Tibial nerve (tissue), 4 donors: ENCODE data around the gene MSI2. TPM values are rescaled to one million over a fixed set of nuclear protein-coding genes. Genes with fewer than 3 reads are reported as not detected.

Source experiments
- DNase-seq, 2 donors: peaks; one replicate each; pipeline ENCODE4 v3.0.0-alpha.2; 2019; ENCODE audit warnings: low spot score in 2 of 2
- H3K27ac ChIP-seq, 4 donors: fragments of 200-600 bp; sonication (generic) in 3 of 4; one replicate each; pipeline ENCODE4 v1.5.1; 2017 to 2019; ENCODE audit warnings: mild to moderate bottlenecking in 1 of 4
- H3K27me3 ChIP-seq, 2 donors: fragments of 200-600 bp; sonication (generic) in 1 of 2; one replicate each; pipeline versions ENCODE4 v1.5.1 to v1.6.0; 2017 to 2019
- H3K36me3 ChIP-seq, 3 donors: fragments of 200-600 bp; sonication (generic); one replicate each; pipeline ENCODE4 v1.5.1; 2018 to 2019
- H3K4me1 ChIP-seq, 4 donors: fragments of 200-600 bp; sonication (generic) in 3 of 4; one replicate each; pipeline ENCODE4 v1.5.1; 2017 to 2019
- H3K4me3 ChIP-seq, 4 donors: fragments of 200-600 bp; sonication (generic) in 3 of 4; one replicate each; pipeline ENCODE4 v1.5.1; 2017 to 2019; ENCODE audit warnings: mild to moderate bottlenecking in 1 of 4, moderate library complexity in 1 of 4
- H3K9me3 ChIP-seq, 4 donors: fragments of 200-600 bp; sonication (generic) in 3 of 4; one replicate each; pipeline ENCODE4 v1.5.1; 2017 to 2019
- CTCF ChIP-seq, 5 experiments: fragments of 200-600 bp in 3 of 5; fragments of 450-650 bp in 2 of 5; sonication (generic) in 3 of 5; IDR thresholded peaks; one replicate each; pipeline ENCODE4 v1.5.1; 2016 to 2019; ENCODE audit warnings: antibody characterized with exemption in 5 of 5, mild to moderate bottlenecking in 3 of 5, moderate library complexity in 2 of 5
- EP300 ChIP-seq, 2 donors: sonication (generic); formaldehyde crosslinking; IDR thresholded peaks; one replicate each; pipeline ENCODE4 v1.6.1; 2017; ENCODE audit warnings: antibody characterized with exemption in 2 of 2, mild to moderate bottlenecking in 1 of 2
- POLR2A ChIP-seq, 2 donors: fragments of 450-650 bp; IDR thresholded peaks; one replicate each; pipeline ENCODE4 v1.6.1; 2017; ENCODE audit warnings: antibody characterized with exemption in 2 of 2, mild to moderate bottlenecking in 2 of 2, moderate library complexity in 2 of 2
- WGBS, 2 donors: methylation state at CpG; one replicate each; pipeline ENCODE4 v1.1.5; 2018; 5-methylcytosine and 5-hydroxymethylcytosine counted together
- total RNA-seq, 4 donors: library from RNA; depleted of rRNA; stranded (reverse); fragments of >200 nt; gene quantifications; one replicate each; pipeline ENCODE4 v1.1.0, GENCODE V29; 2016

The MSI2 gene
- total RNA-seq, 4 donors from 2014 or later: 11.5 to 18.3 (median 14.2) TPM

DNA sequence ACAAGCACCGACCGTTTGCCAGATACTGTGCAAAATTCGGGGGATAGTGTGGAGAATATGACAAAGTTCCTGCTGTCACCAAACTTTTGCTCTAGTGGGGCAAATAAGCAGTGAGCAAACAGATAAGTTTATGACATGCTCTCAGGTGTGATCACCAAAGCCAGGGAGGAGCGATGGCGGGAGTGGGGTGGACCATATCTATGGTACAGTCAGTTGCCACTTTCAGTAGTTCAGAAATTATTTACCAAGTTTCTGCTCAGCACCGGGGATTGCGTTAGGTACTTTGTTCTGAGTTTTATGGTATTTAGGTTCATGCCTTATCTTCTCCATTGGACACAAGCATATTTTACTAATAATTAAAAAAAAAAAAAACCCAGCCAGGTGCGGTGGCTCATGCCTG lies 11.9 kb downstream of the MSI2 start:
- TF ChIP-seq EP300 (IDR thresholded peaks at IDR 0.05): no peak
- TF ChIP-seq POLR2A (IDR thresholded peaks at IDR 0.05): no peak
- no peak for TF ChIP-seq CTCF (IDR thresholded peaks at IDR 0.05)
- H3K9me3 ChIP-seq: no peaks in the 10 kb centered on the region
- H3K27me3 ChIP-seq: no peaks in the 10 kb centered on the region
- WGBS, 2 donors: 95 to 96% methylated on average over 8 of the region's 8 CpGs
- DNase-seq: no peak
- H3K4me3 ChIP-seq: no peak overlapping the region
- H3K27ac ChIP-seq: no peak overlapping the region
- H3K36me3 ChIP-seq: peaks cover 0 to 28% (median 0%) of the 10 kb centered on the region in 3 donors
- H3K4me1 ChIP-seq: no peaks in the 10 kb centered on the region

GRCh38 chr17:57269052-57269451 lies 12.7 kb downstream of the MSI2 start:
- no peaks in the 10 kb centered on the region for H3K4me1 ChIP-seq
- DNase-seq: no peak
- no peak for TF ChIP-seq CTCF (IDR thresholded peaks at IDR 0.05)
- TF ChIP-seq EP300 (IDR thresholded peaks at IDR 0.05): no peak
- TF ChIP-seq POLR2A (IDR thresholded peaks at IDR 0.05): no peak
- H3K36me3 ChIP-seq: peaks cover 0 to 24% (median 0%) of the 10 kb centered on the region in 3 donors
- no peak overlapping the region for H3K4me3 ChIP-seq
- H3K27me3 ChIP-seq: no peaks in the 10 kb centered on the region
- no peaks in the 10 kb centered on the region for H3K9me3 ChIP-seq
- no peak overlapping the region for H3K27ac ChIP-seq
- WGBS, 2 donors: 89 to 94% methylated on average over 3 of the region's 3 CpGs

DNA sequence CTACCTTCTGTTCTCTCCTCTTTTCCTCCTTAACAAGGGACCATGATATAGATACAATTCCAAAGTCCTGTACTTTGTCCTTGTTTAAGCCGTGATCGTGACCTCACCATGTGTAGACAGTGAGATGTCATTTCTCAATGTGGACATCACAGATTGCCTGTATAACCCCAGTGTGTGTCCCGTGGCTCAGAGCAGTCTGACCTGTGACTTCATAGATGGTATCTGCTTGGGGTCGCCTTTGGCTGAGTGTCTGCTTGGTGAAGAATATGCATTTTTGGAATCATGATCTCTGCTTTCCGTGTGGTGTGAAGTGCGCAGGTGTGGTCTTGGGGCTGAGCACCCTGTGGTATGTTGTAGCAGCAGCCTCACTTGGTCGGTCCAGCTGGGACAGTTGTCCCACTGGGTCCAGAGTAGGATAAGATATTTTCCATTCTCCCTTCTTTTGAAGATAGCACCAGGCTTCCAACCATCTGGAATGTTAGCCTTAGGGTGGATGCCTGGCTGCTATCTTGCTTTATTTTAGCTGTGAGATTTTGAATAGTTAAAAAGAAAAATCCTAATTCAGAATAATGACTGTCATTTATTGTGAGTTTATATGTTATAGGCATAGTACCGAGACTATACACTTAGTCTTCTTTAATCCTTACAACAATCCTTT lies 13.4 kb downstream of the MSI2 start:
- Histone ChIP-seq H3K27me3 (no peaks in the 10 kb centered on the region), H3K36me3 (peaks cover 0 to 24% (median 0%) of the 10 kb centered on the region in 3 donors), H3K27ac (no peak overlapping the region), H3K9me3 (no peaks in the 10 kb centered on the region), H3K4me3 (no peak overlapping the region), H3K4me1 (no peaks in the 10 kb centered on the region)
- WGBS, 2 donors: 93 to 94% methylated on average over 8 of the region's 8 CpGs
- TF ChIP-seq EP300 (IDR thresholded peaks at IDR 0.05) (no peak), POLR2A (IDR thresholded peaks at IDR 0.05) (no peak), CTCF (IDR thresholded peaks at IDR 0.05) (no peak)
- no peak for DNase-seq

- DNase-seq: no peak
- Histone ChIP-seq H3K4me1 (no peaks in the 10 kb centered on the region), H3K27me3 (no peaks in the 10 kb centered on the region), H3K9me3 (no peaks in the 10 kb centered on the region), H3K27ac (no peak overlapping the region), H3K4me3 (no peak overlapping the region), H3K36me3 (peaks cover 0 to 22% (median 0%) of the 10 kb centered on the region in 3 donors)
- 60 to 74% methylated on average over 7 of the region's 7 CpGs for WGBS, 2 donors
- TF ChIP-seq CTCF (IDR thresholded peaks at IDR 0.05): no peak
- no peak for TF ChIP-seq POLR2A (IDR thresholded peaks at IDR 0.05)
- TF ChIP-seq EP300 (IDR thresholded peaks at IDR 0.05): no peak
Measured at GRCh38 chr17:57270801-57271245, 14.5 kb downstream of the MSI2 start.

DNA sequence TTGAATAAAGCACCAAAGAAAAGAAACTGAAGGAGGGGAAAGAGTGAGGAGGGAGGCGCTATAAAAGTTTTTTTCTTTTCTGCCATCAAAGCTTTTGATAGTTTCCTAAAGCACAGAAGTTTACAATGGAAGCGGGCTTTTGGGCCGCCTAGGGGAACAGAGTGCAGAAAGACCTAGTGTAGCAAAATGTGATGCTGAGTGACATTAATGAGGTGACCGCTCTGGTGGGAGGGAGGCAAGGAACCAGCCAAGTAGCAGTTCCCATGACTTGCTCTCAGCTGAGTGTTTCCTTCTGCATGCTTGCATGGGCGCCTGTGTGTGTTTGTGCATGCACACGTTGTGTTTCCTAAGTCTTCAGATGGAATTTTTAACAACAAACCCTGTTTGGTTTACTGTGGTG lies 15.5 kb downstream of the MSI2 start:
- H3K36me3 ChIP-seq: peaks cover 0 to 14% (median 0%) of the 10 kb centered on the region in 3 donors
- TF ChIP-seq POLR2A (IDR thresholded peaks at IDR 0.05) (no peak), CTCF (IDR thresholded peaks at IDR 0.05) (no peak), EP300 (IDR thresholded peaks at IDR 0.05) (no peak)

More for the DNA sequence above, 15.5 kb downstream of the MSI2 start:
- no peak overlapping the region for H3K4me3 ChIP-seq
- H3K27ac ChIP-seq: no peak overlapping the region
- no peak for DNase-seq
- no peaks in the 10 kb centered on the region for H3K9me3 ChIP-seq
- WGBS, 2 donors: 76 to 80% methylated on average over 6 of the region's 6 CpGs
- no peaks in the 10 kb centered on the region for H3K4me1 ChIP-seq
- H3K27me3 ChIP-seq: no peaks in the 10 kb centered on the region
